ENCODE results near the gene KIF4A.
"Not testable (repeated sequence)": the region's sequence is repeated elsewhere in the genome, so short reads cannot be mapped to it uniquely, and the experiment has no call there.

The KIF4A gene

DNA sequence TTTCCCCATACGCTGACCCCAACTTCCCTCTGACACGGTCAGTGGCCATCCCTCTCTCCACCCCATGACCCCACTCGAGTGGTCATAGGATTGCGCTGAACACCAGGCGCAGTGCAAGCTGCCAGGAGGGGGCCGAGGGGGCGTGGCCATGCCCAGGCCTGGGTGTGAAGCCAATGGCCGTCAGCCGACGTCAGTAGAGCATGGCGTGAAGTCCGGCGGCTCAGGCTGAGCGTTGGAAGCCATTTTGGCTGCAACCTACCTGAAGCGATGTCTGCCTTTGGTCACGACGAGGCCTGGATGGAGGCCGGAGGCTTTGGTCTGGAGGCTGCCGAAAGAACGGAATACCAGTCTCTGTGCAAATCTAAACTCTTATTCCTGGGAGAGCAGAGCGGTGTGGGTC, 8.0 kb upstream of the KIF4A start, which contains the start of gene RAB41:
TSS of gene RAB41 (plus strand) at position 222 of the 400 bp plus-strand sequence. CDS start at position 268, 46 bp downstream.
- DNase-seq, result no peak

DNA sequence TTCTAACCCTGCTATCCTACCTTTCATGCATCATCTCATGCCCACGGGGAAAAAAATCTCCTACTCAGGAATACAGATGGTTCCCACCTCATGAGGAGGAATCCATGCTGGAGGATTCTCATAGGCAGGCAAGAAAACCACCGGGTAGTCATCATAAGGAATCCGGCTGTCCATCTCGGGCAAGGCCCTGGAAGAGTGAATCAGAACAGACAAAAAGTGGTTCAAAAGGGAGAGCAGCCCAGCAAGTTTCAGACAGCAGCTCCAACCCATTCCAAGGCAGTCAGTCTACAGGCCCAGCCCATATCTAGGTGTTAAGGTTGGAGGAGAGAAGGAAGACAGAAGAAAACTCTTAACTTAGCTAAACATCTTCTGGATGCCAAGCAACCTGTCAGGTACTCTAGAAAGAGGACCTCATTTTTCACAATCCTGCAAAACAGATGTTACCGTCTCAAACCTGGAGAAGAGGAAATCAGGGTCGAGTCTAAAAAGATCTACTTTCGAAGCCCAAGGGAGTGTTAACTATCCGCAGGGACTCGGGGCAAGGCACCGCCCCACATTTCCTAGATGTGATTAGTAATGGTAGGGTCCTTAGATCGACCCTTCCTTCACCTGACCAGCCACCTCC, 624 bp upstream of the KIF4A start:
- DNase-seq, result no peak

DNA sequence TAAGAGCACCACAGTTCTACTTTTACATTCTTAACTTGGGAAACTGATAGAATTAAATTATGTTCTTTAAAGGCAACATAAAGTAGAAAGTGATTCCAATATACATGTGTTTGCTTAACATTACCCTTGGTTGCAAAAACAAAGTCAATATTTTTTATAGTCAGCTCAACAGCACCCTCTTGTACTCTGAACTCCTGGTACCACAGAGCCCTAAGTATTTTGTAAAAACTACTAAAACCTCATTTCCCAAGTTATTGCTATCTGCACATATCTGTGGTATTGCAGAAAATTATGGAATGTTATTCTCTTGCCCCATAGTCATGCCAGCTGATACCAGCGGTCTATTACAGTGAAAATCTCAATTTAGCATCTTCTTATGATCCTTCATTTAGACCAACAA, 2.9 kb downstream of the KIF4A start:
- DNase-seq, result no peak

DNA sequence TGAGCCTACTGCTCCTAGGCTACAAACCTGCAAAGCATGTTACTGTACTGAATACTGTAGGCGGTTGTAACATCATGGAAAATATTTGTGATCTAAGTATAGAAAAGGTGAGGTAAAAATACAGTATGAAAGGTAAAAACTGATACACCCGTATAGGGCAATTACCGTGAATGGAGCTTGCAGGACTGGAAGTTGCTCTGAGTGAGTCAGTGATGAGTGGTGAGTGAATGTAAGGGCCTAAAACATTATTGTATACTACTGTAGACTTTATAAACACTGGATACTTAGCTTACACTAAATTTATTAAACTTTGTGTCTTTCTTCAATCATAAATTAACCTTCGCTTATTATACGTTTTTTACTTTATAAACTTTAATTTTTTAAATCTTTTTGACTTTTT, 3.7 kb downstream of the KIF4A start:
- DNase-seq, result no peak

DNA sequence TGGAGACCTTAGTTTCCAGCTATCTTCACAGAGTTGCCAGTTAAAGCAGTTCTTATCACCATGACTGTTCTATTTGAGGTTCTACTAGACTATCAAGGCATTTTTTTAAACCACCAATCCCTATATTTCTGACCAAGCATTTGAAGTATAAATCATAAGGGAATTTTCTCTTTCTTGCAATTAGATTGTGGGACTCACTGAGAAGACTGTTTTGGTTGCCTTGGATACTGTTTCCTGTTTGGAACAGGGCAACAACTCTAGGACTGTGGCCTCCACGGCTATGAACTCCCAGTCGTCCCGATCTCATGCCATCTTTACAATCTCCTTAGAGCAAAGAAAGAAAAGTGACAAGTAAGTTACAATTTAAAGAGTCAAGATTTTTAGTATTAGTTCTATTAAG, 11.8 kb downstream of the KIF4A start:
- DNase-seq, result no peak

DNA sequence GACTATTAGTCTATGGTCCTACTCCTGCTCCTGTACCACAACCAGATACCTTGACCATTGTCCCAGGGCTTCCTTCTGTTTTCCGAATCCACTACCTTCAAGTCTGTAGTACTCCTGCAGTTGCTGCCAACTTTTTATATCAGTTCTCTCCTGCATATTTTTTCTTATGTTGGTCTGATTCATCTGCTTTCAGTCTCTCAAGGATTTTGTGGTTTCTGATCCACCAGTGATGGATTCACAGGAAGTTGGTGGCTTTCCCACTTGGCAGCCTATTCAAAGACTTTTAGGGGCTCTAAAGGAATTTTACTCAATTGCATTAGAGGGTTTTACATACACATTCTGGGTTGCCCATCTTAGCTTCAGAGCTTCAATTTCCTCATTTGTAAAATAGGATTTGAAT, 23.6 kb downstream of the KIF4A start:
- DNase-seq, result no peak

DNA sequence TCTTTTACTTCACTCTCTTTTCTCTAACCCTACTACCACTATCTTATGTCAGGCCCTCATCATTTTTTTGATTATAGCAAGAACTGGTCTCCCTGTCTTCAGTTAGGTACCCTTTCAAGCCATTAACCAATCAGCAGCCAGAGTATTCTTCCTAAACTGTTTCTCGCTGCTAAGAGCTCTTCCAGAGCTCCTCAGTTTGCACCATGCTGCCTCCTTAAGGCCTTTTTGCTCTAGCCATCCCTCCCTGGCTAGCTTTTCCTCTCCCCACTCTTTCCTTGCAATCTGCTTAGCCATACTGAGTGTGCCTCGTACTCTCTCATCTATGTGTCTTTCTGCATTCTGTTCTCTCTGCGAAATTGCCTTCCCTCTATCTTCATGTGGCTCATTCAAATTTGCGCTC, 32.9 kb downstream of the KIF4A start:
- no peak for DNase-seq

DNA sequence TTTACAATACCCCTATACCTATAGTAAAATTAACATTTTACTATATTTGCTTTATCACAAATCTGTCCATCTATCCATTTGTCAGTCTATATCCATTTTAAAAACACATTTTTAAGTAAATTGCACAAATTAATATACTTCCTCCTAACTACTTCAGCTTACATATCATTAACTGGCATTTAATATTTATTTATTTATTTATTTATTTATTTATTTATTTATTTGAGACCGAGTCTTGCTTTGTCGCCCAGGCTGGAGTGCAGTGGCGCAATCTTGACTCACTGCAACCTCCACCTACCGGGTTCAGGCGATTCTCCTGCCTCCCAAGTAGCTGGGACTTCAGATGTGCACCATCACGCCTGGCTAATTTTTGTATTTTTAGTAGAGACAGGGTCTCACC, 33.7 kb downstream of the KIF4A start:
- DNase-seq, result not testable (repeated sequence)

DNA sequence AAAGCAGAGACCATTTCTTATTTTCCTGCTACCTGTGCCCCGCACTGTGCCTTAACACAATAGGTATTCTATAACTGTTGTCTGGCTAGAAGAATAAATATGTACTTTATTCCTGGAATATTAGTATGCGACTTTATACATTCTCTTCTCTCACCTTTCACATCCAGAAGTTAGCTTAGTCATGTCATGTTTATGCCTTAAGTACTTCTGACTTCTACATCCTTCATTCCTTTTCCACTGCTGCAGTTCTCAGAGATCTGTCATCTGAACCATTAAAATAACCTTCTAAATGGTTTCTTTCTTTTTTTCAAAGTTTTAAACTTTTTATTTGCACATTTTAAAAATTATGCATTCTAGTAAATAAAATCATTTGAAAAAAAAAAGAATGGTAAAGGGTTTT, 34.4 kb downstream of the KIF4A start:
- DNase-seq, result no peak

DNA sequence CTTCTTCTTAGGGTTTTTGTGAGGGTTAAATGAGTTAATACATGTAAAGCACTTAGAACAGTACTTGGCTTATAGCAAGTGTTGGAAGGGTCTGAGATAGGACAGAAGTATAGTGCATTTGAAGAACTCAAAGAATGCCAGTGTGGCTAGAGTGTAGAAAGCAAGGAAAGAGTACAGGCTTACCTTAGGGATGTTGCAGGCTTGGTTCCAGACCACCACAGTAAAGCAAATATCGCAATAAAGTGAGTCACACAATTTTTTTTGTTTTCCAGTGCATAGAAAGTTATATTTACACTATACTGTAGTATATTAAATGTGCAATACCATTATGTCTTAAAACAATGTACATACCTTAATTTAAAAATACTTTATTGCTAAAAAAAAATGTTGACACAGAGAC, 41.3 kb downstream of the KIF4A start:
- DNase-seq, result no peak

DNA sequence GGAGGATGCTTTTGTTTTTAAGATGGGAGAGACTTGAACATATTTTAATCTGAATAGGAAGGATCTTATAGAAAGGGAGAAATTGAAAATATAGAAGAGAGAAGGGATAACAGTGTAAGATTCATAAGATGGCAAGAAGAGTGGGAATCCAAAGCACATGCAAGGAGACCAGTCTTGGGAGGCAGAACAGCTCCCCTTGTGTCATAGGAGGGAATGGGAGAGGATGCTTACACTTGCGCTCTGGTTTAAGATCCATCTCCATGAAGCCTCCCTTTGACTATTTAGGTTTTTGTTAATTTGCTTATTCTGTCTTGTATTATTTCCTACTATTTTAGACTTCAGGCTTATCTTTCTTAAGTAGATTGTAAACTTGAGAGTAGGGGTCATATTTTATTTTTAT, 42.7 kb downstream of the KIF4A start:
- no peak for DNase-seq

DNA sequence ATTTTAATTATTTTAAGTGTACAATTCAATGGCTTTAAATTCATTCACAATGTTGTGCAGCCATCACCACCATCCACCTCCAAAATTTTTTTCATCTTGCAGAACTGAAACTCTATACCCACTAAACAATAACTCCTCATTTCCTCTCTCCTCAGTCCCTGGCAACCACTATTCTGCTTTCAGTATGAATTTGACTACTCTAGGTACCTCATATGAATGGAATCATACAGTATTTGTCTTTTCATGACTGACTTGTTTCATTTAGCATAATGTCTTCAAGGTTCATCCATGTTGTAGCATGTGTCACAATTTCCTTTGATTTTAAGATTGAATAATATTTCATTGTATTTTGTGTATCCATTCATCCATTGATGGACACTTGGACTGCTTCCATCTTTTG, 46.9 kb downstream of the KIF4A start:
- no peak for DNase-seq

DNA sequence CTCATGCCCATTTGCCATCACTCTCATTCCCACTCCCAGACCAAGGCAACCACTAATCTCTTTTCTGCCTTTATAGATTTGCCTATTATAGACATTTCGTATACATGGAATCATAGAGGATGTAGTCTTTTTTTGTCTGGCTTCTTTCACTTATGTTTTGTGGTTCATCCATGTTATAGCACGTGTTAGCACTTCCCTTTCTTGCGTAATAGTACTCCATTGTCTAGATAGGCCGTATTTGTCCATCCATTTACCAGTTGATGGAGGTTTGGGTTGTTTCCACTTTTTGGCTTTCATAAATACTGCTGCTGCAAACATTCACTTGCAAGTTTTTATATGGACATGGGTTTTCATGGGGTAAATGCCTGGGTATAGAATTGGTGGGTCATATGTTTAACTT, 48.4 kb downstream of the KIF4A start:
- DNase-seq, result no peak

DNA sequence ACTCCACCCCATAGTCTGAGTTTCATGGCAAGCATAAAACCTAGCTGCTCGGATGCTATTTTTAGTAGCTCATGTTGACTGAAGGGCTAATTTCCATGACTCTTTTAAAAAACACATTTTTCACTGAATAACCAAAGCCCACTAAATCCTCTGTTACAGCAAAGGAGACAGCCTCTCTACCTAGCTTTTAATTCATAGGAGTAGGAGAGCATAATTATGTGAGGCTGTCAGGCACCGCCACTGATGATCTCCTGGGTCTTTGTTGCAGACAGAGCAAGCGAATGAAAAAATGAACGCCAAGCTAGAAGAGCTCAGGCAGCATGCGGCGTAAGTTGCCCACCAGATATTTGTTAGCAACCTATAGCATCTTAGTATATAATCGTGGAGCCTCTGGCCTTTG, 53.5 kb downstream of the KIF4A start:
- no peak for DNase-seq

DNA sequence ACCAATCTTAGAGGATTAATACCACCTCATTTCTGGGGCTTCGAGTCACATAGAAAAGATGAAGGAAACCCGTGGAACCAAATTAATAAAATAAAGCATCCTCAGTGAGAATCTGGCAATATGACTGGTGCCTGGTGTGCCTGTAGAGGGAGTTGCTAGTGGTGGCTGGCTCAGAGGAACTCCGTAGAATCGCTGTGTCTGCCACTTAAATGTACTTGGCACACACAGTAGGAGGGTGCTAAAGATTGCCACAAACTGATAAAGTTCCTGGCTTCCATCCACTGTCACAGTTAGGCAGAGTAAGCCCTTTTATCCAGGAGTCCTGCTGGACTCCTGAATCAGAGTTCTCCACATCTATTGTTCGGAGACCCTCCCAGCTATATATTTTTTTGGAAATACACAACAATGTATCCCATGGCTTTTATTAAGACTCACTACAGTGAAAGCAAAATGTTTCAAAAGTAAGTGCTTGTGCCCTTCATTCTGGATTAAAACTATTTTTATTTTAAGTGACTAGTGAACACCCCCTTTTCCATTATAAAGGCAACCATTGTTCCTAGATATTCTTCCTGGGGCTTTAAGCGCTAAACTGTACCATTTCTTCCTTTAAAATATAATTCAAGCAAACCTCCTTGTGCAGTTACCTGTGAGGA, 56.6 kb downstream of the KIF4A start:
- no peak for DNase-seq

DNA sequence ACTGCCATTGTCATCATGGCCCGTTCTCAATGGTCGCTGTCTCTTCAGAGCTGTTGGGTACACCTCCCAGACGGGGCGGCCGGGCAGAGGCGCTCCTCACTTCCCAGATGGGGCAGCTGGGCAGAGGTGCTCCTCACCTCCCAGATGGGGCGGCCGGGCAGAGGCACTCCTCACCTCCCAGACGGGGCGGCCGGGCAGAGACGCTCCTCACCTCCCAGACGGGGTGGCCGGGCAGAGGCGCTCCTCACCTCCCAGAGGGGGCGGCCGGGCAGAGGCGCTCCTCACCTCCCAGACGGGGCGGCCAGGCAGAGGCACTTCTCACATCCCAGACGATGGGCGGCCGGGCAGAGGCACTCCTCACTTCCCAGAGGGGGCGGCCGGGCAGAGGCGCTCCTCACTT, 58.9 kb downstream of the KIF4A start:
- DNase-seq, result not testable (repeated sequence)

DNA sequence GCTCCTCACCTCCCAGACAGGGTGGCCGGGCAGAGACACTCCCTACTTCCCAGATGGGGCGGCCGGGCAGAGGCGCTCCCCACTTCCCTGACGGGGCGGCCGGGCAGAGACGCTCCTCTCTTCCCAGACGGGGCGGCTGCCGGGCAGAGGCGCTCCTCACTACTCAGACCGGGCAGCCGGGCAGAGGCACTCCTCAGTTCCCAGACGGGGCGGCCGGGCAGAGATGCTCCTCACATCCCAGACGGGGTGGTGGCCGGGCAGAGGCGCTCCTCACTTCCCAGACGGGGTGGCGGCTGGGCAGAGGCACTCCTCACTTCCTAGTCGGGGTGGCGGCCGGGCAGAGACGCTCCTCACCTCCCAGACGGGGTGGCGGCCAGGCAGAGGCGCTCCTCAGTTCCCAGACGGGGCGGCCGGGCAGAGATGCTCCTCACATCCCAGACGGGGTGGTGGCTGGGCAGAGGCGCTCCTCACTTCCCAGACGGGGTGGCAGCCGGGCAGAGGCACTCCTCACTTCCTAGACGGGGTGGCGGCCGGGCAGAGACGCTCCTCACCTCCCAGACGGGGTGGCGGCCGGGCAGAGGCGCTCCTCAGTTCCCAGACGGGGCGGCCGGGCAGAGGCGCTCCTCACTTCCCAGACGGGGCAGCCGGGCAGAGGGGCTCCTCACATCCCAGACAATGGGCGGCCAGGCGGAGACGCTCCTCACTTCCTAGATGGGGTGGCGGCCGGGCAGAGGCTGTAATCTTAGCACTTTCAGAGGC, 59.6 kb downstream of the KIF4A start:
- DNase-seq, result not testable (repeated sequence)

DNA sequence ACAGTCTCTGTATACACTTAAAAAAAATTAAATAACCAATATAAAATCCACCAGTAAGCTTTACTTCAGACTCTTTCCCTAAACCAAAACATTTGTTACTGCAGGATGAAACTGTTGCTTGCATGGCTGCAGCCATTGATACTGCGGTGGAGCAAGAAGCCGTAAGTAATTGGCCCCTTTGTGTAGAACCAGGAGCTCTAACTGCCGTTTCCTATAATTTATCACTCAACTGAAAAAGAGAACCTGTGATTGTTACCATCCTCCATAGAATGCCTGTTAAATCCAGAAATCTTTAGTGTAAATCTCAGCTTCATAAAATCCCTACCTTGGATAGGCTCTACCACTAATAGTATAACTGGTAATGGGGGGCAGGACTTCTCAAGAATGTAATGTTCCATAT, 62.6 kb downstream of the KIF4A start:
- no peak for DNase-seq

DNA sequence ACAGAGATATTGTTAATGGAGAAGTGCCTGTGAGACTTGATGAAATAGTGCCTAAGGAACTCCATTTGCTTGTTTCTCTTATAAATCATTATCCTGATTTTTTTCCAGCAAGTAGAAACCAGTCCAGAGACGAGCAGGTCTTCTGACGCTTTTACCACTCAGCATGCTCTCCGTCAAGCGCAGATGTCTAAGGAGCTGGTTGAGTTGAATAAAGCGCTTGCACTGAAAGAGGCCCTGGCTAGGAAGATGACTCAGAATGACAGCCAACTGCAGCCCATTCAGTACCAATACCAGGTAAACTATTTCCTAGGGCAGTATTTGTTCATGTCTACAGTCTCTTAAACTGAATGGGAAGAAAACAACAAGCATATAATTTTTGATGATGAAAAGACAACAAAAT, 63.6 kb downstream of the KIF4A start:
- no peak for DNase-seq

DNA sequence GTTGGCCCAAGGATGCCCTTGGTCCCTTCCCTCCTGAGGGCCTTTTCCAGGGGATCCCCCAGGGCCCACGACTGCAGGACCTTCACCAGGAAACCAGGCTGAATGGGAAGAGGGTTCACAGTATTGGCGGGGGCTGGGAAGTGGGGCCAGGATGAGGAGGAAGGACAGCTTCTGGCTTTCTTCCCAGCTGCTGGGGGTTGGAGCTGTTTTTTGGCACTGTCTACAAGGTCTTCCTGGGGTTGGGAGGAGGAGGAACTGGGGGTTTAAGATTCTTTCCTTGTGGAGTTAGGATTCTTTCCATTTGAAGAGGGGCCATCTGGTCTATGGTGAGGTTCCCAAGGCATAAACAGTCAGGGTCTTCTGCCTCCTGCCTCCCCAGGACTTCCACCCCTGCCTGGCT, 64.8 kb downstream of the KIF4A start:
- DNase-seq, result no peak

DNA sequence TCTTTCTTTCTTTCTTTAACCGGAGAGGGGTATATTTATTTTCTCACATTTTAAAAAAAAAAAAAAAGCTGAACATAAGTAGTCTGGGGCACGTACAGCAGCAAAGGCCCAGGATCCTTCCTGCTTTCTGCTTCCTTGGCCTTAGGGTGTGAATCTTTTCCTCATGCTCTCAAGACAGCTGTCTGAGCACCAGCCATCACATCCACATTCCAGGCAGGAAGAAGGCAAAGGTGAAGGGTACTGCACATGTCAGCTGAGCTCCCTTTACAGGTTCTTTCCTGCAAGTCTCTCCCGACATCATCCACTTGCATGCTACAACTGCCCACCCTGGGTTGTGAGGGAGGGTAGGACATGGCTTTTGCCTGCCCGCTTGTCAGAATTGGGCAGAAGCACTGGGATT, 69.6 kb downstream of the KIF4A start:
- DNase-seq, result no peak

DNA sequence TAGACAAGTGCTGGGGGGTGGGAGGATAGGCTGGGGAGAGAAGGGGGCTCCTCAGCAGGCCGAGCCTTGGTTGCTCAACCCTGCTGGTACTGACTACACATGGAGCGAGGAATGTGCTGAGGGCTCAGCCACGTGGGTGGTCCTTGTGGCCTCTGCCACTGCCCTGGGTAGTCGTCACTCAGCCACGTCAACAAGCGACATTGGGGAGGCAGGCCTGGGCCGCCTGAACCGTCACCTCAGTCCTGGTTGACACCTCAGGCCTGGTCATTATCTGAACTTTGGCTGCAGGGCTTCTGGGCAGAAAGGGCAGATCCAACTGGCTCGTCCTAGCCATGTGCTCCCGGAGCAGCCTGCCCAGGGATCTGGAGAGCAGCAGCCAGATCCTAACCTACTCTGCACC, 70.5 kb downstream of the KIF4A start:
- no peak for DNase-seq

DNA sequence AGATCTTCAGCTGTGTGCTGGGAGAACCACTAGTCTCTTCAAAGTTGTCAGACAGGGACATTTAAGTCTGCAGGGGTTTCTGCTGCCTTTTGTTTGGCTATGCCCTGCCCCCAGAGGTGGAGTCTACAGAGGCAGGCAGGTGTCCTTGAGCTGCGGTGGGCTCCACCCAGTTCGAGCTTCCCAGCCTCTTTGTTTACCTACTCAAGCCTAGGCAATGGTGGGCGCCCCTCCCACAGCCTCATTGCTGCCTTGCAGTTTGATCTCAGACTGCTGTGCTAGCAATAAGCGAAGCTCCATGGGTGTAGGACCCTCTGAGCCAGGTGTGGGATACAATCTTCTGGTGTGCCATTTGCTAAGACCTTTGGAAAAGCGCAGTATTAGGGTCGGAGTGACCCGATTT, 78.8 kb downstream of the KIF4A start:
- DNase-seq, result not testable (repeated sequence)

DNA sequence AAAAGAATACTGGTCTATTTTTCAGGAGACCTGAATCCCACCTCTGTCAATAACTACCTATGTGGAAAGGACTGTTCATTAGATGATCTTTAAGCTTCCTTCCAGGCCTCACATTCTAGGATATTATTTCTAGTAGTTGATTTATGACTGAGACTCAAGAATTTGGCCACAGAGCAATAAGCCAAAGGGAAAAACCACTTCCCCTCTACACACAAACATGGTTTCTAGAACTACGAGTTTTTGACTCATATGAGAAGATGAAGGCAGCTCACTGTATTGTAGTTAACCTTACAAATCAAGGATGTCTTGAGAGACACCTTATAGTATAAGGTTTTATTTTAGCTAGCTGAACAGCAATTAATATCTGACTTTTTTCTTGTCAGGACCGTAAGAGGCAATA, 96.3 kb downstream of the KIF4A start:
- no peak for DNase-seq
